ENCODE results near the gene ANKRD44. TPM values are rescaled to one million over a fixed set of nuclear protein-coding genes. Genes with fewer than 3 reads are reported as not detected.
"Not testable (repeated sequence)": the region's sequence is repeated elsewhere in the genome, so short reads cannot be mapped to it uniquely, and the experiment has no call there.

ANKRD44 gene
- total and polyA plus RNA-seq, 2 experiments from 2014 or later, result 2.9 to 4.9 TPM

GRCh38 chr2:197011021-197011417 is 299.6 kb downstream of the ANKRD44 start:
- TF ChIP-seq EZH2 (IDR thresholded peaks at IDR 0.05; ENCODE audit: insufficient read depth, poor library complexity, severe bottlenecking) (no peak), EZH2phosphoT487 (IDR thresholded peaks at IDR 0.05; ENCODE audit: insufficient read depth, low read depth) (no peak)
- peaks cover 13% of the 10 kb centered on the region for H3K4me1 ChIP-seq (ENCODE audit: insufficient read depth)
- H3K9me2 ChIP-seq (ENCODE audit: insufficient read depth), result no peaks in the 10 kb centered on the region
- H4K20me1 ChIP-seq (ENCODE audit: insufficient read depth), result no peaks in the 10 kb centered on the region
- no peak overlapping the region for H2AFZ ChIP-seq
- no peak for DNase-seq
- H3K79me2 ChIP-seq (ENCODE audit: insufficient read depth), result no peaks in the 10 kb centered on the region
- H3K4me2 ChIP-seq (ENCODE audit: unreplicated experiment), result no peak overlapping the region
- H3F3A ChIP-seq (ENCODE audit: insufficient read depth), result peaks cover 5% of the 10 kb centered on the region; the same call in 1 of the 2 replicates
- WGBS, 2 experiments (ENCODE audit: low coverage in 1 of 2, low lambda C conversion rate in 2 of 2, missing lambda C conversion rate in 2 of 2), result 95 to 97% methylated on average over 2 of the region's 2 CpGs
- no peaks in the 10 kb centered on the region for H3K27me3 ChIP-seq (replicated peaks; ENCODE audit: insufficient read depth)
- no peaks in the 10 kb centered on the region for H3K36me3 ChIP-seq (ENCODE audit: low read depth)
- no peak overlapping the region for H3K4me3 ChIP-seq
- no peak overlapping the region for H3K9ac ChIP-seq
- no peaks in the 10 kb centered on the region for H3K9me3 ChIP-seq (ENCODE audit: low read depth)
- in situ Hi-C loops (cut with MboI), result no loop called here
- H3K27ac ChIP-seq, result no peak overlapping the region

DNA sequence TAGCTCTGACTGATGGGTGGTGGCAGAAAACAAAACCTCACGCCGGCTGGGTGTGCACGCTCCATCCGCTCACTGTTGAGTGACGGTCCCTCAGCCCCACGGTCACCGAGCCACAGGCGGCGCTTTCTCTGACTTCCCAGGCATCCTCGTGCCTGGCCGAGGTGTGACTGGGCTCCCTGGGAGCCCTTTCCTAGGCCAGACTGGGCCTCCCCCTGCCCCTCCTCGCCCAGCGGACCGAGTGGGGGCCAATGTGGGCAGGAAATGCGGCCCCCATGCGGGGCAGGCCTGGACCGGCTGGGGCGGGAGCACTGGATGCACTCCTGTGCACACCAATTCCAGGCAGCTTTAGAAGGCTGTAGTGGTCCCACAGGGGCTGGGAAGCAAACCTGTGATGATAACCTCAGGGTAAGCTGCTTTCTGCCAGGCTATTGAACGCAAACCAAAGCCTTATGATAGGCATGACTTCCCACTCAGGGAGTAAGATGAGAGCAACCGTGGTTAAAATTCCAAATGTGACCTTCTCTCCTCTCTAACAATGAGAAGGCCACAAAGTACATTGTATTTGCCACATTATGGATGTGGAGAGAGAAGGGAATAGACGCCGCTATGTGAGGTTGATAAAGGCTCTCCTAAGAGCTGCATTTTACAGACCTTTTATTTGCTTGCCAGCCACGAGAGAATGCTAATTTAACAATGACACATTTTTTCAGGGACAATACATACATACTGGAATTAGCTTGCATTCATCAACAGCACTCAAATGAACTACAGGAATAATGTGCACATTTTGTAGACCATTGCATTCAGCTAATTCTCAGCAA is 300.2 kb downstream of the ANKRD44 start:
- H4K20me1 ChIP-seq (ENCODE audit: insufficient read depth), result no peaks in the 10 kb centered on the region
- H3K27me3 ChIP-seq (replicated peaks; ENCODE audit: insufficient read depth), result no peaks in the 10 kb centered on the region
- peaks cover 13% of the 10 kb centered on the region for H3K4me1 ChIP-seq (ENCODE audit: insufficient read depth)
- H3K27ac ChIP-seq, result no peak overlapping the region
- H3K9me2 ChIP-seq (ENCODE audit: insufficient read depth), result no peaks in the 10 kb centered on the region
- DNase-seq, result no peak
- no peak for TF ChIP-seq EZH2phosphoT487 (IDR thresholded peaks at IDR 0.05; ENCODE audit: insufficient read depth, low read depth)
- no peak for TF ChIP-seq EZH2 (IDR thresholded peaks at IDR 0.05; ENCODE audit: insufficient read depth, poor library complexity, severe bottlenecking)
- no peak overlapping the region for H3K4me2 ChIP-seq (ENCODE audit: unreplicated experiment)
- H3K9me3 ChIP-seq (ENCODE audit: low read depth), result no peaks in the 10 kb centered on the region
- H3K36me3 ChIP-seq (ENCODE audit: low read depth), result no peaks in the 10 kb centered on the region
- WGBS, 2 experiments (ENCODE audit: low coverage in 1 of 2, low lambda C conversion rate in 2 of 2, missing lambda C conversion rate in 2 of 2), result 95 to 97% methylated on average over 22 to 23 of the region's 23 CpGs
- no peaks in the 10 kb centered on the region for H3K79me2 ChIP-seq (ENCODE audit: insufficient read depth)
- H3F3A ChIP-seq (ENCODE audit: insufficient read depth), result peaks cover 5% of the 10 kb centered on the region; the same call in 1 of the 2 replicates
- H3K4me3 ChIP-seq, result no peak overlapping the region
- no peak overlapping the region for H3K9ac ChIP-seq
- in situ Hi-C loops (cut with MboI), result no loop called here
- no peak overlapping the region for H2AFZ ChIP-seq

DNA sequence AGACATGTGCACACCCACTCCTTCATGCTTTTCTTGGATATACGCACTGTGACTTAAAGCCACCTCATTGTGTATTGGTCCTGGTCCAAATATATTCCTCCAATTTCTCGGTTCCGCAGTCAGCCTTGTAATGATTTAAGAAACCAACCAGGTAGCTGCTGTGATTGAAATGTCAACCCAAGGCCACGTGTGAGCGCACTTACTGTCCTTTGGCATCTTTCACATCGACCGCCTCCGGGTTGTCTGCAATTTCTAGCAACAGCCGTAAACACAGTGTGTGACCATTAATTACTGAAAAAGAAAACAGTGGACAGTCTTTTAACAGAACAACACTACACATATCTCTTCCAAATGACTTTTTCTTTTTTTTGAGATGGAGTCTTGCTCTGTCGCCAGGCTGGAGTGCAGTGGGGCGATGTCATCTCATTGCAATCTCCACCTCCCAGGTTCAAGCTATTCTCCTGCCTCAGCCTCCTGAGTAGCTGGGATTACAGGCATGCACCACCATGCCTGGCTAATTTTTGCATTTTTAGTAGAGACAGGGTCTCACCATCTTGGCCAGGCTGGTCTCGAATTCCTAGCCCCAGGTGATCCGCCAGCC is 301.7 kb downstream of the ANKRD44 start:
- H3K9me3 ChIP-seq (ENCODE audit: low read depth); H3K27me3 ChIP-seq (replicated peaks; ENCODE audit: insufficient read depth); DNase-seq; H3K9ac ChIP-seq; H3K4me2 ChIP-seq (ENCODE audit: unreplicated experiment); H4K20me1 ChIP-seq (ENCODE audit: insufficient read depth); H3K4me3 ChIP-seq; H3K9me2 ChIP-seq (ENCODE audit: insufficient read depth); in situ Hi-C loops (cut with MboI); H3K79me2 ChIP-seq (ENCODE audit: insufficient read depth); H3F3A ChIP-seq (ENCODE audit: insufficient read depth); H3K36me3 ChIP-seq (ENCODE audit: low read depth): not testable (repeated sequence)
- 93 to 95% methylated on average over 13 of the region's 13 CpGs for WGBS, 2 experiments (ENCODE audit: low coverage in 1 of 2, low lambda C conversion rate in 2 of 2, missing lambda C conversion rate in 2 of 2)
- H3K4me1 ChIP-seq (ENCODE audit: insufficient read depth), result peaks cover 13% of the 10 kb centered on the region
- H3K27ac ChIP-seq, result peak overlapping the region; percentile 5; the same call in 1 of the 2 replicates
- H2AFZ ChIP-seq, result peak overlapping the region; percentile 6; the same call in 1 of the 2 replicates

GRCh38 chr2:197007716-197008628 is 302.6 kb downstream of the ANKRD44 start:
- Histone ChIP-seq H3K4me3 (no peak overlapping the region), H3K27me3 (replicated peaks; ENCODE audit: insufficient read depth) (no peaks in the 10 kb centered on the region), H4K20me1 (ENCODE audit: insufficient read depth) (no peaks in the 10 kb centered on the region), H3K9me3 (ENCODE audit: low read depth) (no peaks in the 10 kb centered on the region), H3K4me2 (ENCODE audit: unreplicated experiment) (no peak overlapping the region), H3K27ac (peak overlapping the region; percentile 48), H3K9me2 (ENCODE audit: insufficient read depth) (no peaks in the 10 kb centered on the region), H2AFZ (peak overlapping the region; percentile 6; the same call in 1 of the 2 replicates), H3K36me3 (ENCODE audit: low read depth) (no peaks in the 10 kb centered on the region), H3K9ac (no peak overlapping the region), H3K79me2 (ENCODE audit: insufficient read depth) (no peaks in the 10 kb centered on the region), H3K4me1 (ENCODE audit: insufficient read depth) (peaks cover 13% of the 10 kb centered on the region), H3F3A (ENCODE audit: insufficient read depth) (peaks cover 5% of the 10 kb centered on the region; the same call in 1 of the 2 replicates)
- 71 to 72% methylated on average over 4 of the region's 4 CpGs for WGBS, 2 experiments (ENCODE audit: low coverage in 1 of 2, low lambda C conversion rate in 2 of 2, missing lambda C conversion rate in 2 of 2)
- DNase-seq, result peak; percentile 87
- in situ Hi-C loops (cut with MboI), result no loop called here
- TF ChIP-seq EZH2 (IDR thresholded peaks at IDR 0.05; ENCODE audit: insufficient read depth, poor library complexity, severe bottlenecking), result no peak
- TF ChIP-seq EZH2phosphoT487 (IDR thresholded peaks at IDR 0.05; ENCODE audit: insufficient read depth, low read depth), result no peak
